NCI-H524 treated with DMSO at 0.1 percent for 48 hours (cell line): ENCODE data around the gene UBE2Q2.
A peak's percentile ranks its signal among the peaks of the same experiment; 100 is the strongest.
"Not testable (repeated sequence)": the region's sequence is repeated elsewhere in the genome, so short reads cannot be mapped to it uniquely, and the experiment has no call there.

Experiments used
- DNase-seq: peaks from one replicate; lab custom pipeline; 2025; lab: John Stamatoyannopoulos, UW

The UBE2Q2 gene

GRCh38 chr15:75823860-75824613 is 19.2 kb upstream of the UBE2Q2 start:
- DNase-seq, result no peak

GRCh38 chr15:75827691-75828090 is 15.6 kb upstream of the UBE2Q2 start:
- no peak for DNase-seq

- no peak for DNase-seq
These were observed 14.8 kb upstream of the UBE2Q2 start for GRCh38 chr15:75828429-75828828.

- no peak for DNase-seq
These were observed 12.1 kb upstream of the UBE2Q2 start for GRCh38 chr15:75830910-75831805.

GRCh38 chr15:75831806-75832102 is 11.5 kb upstream of the UBE2Q2 start:
- no peak for DNase-seq

GRCh38 chr15:75832114-75832513 is 11.1 kb upstream of the UBE2Q2 start:
- no peak for DNase-seq

- DNase-seq, result no peak
These were observed 9.2 kb upstream of the UBE2Q2 start for GRCh38 chr15:75834021-75834420.

- no peak for DNase-seq
These were observed 7.0 kb upstream of the UBE2Q2 start for GRCh38 chr15:75835990-75836958.

GRCh38 chr15:75836959-75837334 is 6.3 kb upstream of the UBE2Q2 start:
- no peak for DNase-seq

GRCh38 chr15:75840659-75841058 is 2.6 kb upstream of the UBE2Q2 start:
- no peak for DNase-seq

GRCh38 chr15:75841626-75842025 is 1.6 kb upstream of the UBE2Q2 start:
- DNase-seq, result no peak

- DNase-seq, result peak; percentile 67
These were observed 683 bp downstream of the UBE2Q2 start for GRCh38 chr15:75843678-75844581.

GRCh38 chr15:75844629-75845335 is 1.5 kb downstream of the UBE2Q2 start:
- no peak for DNase-seq

GRCh38 chr15:75849167-75849566 is 5.9 kb downstream of the UBE2Q2 start:
- no peak for DNase-seq

- no peak for DNase-seq
These were observed 7.5 kb downstream of the UBE2Q2 start for GRCh38 chr15:75850708-75851107.

GRCh38 chr15:75851566-75851965 is 8.3 kb downstream of the UBE2Q2 start:
- not testable (repeated sequence) for DNase-seq

- DNase-seq, result no peak
These were observed 14.6 kb downstream of the UBE2Q2 start for GRCh38 chr15:75857886-75858285.

- DNase-seq, result no peak
These were observed 18.6 kb downstream of the UBE2Q2 start for GRCh38 chr15:75861750-75862402.

- no peak for DNase-seq
These were observed 19.5 kb downstream of the UBE2Q2 start for GRCh38 chr15:75862796-75863195.
